Stimulated activated CD4-positive, alpha-beta T cell treated with anti-CD3 and anti-CD28 coated beads, Interleukin-12 subunit alpha, Interleukin-12 subunit beta, amount 100 ng/mL, for 24 hours (primary cell): ENCODE measurements around the gene RHBDD3.

ENCODE experiments used
- DNase-seq, 2 experiments: peaks; one replicate each; pipeline ENCODE4 v3.0.0-alpha.2; 2020; ENCODE audit warnings: low read depth in 2 of 2

The RHBDD3 gene

DNA sequence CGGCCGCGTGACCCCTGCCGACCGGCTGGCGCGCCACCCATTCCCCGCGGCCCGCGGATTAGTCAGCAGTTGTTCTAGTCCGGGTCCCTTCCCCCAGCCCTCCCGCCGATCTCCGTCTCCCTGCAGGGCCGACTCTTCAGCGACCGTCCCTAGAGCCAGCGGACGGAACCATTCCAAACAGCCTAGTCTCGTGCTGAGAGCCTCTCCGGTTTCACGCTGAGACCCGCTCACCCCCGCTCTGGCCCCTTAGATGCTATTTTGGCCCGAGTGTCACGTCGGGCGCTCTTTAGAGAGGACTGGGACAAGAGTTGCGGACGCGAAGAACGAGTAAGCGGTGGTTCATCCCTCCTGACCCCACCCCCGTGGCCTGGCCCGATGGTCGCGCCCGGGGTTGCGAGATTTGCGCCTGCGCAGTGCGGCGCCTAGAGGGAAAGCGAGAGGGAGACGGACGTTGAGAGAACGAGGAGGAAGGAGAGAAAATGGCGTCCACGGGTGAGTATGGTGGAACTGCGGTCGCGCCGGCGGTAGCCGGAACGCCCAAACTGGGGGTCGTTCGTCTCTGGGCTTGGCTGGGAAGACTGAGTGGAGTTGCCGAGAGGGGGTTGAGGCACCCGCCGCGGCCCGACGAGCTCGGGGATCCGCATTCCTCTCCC lies at the start of gene RHBDD3, which contains the start of gene EWSR1:
RHBDD3 (minus strand) TSS at position 124 of the 653 bp plus-strand sequence. CDS start 2,355 bp downstream, outside the sequence.
EWSR1 (plus strand) TSS at position 411 of the 653 bp plus-strand sequence; CDS start at position 480, 69 bp downstream.
- peak; percentile 91 to 92 for DNase-seq

DNA sequence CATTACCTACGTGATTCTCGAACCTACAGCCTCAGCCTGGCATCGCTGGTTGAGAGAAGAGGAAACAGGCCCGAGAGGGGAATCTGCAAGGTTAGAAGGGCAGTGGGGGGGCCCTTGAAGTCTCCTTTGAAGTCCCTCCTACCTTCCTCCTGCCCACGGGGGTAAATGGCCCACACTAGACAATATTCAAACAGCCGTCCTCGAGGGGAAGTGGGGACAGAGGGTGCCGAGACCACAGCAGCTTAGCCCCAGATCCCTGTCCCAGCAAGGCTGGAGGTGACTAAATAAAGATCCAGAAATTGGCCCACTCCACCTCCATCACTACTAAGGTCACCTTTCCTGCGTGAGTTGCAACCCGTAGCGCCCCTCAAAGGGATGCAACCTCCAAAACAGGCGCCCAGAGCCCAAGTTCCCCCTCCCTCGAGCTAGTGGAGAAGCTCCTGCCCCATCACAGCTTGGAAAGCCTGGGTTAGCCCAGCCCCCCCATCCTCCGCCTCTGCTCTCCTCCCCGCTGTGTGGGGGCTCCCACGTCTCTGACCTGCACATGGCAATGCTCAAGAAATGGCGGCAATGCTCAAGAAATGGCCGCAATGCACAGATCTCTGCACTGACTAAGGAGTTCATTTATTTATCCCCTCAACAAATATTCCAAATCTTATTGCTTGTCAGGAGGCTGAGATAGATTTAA lies 48.5 kb upstream of the RHBDD3 start:
- no peak for DNase-seq

DNA sequence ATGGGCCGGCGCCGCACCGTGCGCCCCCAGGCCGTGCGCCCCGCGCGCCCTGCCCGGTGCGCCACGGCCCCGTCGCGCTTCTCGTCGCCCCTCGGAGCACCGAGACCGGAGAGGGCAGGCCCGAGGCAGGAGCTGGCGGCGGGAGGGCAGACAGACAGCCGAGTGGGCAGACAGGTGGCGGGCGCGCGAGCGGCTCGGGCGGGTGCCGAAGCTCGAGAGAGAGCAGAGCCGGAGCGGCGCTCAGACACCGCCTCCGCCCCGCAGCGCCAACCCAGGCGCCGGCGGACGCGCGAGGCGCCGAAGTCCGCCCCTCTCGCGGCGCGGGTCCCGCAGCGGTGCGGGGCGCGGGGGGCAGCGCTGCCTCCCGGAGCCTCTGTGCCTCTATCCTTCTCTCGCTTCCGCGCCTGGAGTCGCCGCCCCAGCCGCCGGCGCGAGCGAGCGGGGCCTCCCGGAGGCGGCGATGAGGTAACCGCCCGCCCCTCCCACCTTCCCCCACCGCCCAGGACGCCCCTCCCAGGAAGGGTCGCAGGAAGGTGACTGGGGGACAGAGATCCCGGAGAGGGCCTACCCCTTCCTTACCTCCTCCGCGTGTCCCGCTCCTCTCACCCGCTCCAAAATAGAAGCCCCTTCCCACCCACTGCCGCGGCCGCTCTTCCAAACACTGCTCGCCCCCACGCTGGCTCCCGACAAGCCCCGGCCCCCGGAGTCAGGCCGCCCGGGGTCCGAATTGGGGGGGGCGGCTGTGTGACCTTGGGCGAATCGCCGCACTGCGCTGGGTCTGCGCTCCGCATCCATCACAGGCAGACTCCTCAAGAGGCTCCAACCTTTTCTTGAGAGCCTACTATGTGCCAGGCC lies 47.7 kb upstream of the RHBDD3 start, which contains the start of gene RASL10A:
RASL10A (minus strand) TSS at position 412 of the 855 bp plus-strand sequence. CDS start 451 bp downstream, outside the sequence.
- DNase-seq: no peak

- DNase-seq: no peak
These were observed 46.9 kb upstream of the RHBDD3 start for GRCh38 chr22:29314537-29315285.

DNA sequence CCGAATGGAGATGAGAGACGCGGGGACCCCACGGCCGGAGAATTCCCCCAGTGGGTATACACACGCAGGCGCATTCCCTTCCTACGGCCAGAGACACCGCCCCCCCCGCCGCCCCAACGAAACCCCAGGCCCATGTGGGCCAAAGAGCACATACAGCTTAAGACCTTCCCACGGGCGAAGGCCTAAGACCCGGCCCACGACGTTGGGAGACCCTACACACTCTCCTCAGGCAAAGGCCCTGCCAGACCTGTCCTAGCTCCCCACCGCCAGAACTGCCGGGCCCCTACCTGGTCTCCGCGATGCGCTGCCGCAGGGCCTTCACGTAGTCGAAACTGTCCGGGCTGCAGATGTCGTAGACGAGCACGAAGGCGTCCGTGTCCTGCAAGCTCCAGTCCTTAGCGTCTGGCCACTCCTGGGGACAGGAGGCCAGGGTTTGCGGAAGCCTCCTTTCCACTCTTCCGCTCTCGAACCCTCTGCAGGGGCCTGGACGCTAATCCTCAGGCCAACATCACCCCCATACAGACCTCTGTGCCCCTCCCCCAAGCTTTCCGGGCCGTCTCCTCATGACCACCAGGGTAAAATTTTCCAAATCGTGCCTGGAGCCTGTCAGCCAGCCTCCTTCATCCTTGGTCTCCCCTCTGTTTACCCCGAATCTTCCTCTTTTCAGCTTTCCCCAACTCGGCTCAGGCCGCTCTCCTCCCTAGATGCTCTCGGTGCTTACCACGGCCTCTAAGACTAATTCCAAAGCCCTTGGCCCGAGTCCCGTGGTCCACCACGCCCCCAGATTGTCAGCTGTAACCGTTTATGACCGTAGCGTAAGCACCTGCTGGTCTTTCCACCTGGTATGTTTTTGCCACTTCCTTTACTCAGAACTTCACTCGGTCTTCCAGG lies 46.0 kb upstream of the RHBDD3 start:
- DNase-seq: no peak

GRCh38 chr22:29313126-29313575 lies 45.4 kb upstream of the RHBDD3 start:
- DNase-seq: no peak

DNA sequence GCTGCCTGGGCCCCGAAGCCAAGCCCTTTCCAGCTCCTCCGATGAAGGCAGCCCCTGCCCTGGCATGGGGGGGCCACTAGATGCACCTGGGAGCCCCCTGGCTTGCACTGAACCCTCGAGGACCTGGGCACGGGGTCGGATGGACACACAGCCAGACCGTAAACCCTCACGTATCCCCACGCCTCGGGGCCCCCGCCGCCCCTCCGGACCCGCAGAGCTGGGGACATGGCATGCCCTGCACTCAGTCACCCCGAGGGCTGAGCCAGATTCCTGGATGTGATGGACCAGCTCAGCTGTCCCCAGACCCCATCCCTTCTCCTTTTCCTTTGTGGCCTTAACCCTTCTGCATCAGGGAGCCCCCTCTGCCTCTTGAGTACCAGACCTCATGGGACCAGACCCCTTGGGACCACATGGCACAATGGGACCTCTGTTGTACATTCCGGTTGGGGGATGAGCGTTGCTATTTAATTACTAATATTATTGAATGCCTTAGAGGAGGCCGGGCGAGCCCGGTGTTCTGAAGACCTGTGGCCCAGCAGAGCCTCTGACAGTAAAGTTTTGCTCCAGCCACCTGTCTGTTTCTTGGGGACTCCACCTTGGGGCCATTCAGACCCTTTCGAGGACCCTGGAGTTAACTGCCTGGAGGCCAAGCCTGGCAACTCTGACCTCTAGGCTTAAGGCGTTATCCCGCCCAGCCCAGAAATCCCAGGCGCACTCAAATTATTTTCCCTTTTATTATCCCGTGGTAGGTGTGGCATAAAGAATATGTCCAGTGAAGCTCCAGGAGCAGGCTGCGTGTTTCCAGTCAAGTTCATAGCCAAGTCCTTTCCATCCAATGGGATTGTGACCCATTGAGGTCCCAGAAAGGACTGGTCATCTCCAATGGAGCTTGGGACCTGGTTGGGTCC lies 44.7 kb upstream of the RHBDD3 start:
- no peak for DNase-seq

DNA sequence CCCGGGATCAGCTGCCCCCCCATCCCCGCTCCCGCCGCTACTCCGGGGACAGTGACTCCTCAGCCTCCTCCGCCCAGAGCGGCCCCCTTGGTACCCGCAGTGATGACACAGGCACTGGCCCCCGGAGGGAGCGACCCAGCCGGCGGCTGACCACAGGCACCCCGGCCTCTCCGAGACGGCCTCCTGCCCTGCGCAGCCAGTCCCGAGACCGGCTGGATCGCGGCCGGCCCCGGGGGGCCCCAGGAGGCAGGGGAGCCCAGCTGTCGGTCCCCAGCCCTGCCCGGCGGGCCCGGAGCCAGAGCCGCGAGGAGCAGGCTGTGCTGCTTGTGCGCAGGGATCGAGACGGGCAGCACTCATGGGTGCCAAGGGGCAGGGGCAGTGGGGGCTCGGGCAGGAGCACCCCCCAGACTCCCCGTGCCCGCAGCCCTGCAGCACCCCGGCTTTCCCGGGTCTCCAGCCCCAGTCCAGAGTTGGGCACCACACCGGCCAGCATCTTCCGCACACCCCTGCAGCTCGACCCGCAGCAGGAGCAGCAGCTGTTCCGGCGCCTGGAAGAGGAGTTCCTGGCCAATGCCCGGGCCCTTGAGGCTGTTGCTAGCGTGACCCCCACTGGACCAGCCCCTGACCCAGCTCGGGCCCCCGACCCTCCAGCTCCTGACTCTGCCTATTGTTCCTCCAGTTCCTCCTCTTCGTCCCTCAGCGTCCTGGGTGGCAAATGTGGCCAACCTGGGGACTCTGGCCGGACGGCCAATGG lies 43.9 kb upstream of the RHBDD3 start:
- DNase-seq: no peak

DNA sequence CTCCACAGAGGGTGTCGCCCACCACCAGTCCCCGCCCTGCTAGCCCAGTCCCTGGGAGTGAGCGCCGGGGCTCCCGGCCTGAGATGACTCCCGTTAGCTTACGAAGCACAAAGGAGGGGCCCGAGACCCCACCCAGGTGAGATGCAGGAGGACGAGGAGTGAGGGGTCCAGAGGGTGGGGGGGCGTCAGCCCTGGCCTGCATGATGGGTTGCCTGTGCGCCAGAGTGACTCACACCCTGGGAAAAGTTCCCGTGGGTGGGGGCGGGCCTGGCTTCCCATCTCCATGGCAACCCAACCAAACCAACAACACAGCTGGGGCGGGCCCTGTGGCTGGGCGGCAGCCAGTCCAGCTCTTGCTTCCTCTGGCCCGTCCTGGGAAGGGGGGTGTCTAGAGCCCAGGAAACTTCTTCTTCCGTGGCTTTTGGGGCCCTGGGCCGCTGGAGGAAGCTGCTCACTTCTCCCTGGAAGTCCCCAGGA lies 43.1 kb upstream of the RHBDD3 start:
- DNase-seq: peak; percentile 31 to 70

- DNase-seq: no peak
These were observed 42.5 kb upstream of the RHBDD3 start for GRCh38 chr22:29310065-29310862.

DNA sequence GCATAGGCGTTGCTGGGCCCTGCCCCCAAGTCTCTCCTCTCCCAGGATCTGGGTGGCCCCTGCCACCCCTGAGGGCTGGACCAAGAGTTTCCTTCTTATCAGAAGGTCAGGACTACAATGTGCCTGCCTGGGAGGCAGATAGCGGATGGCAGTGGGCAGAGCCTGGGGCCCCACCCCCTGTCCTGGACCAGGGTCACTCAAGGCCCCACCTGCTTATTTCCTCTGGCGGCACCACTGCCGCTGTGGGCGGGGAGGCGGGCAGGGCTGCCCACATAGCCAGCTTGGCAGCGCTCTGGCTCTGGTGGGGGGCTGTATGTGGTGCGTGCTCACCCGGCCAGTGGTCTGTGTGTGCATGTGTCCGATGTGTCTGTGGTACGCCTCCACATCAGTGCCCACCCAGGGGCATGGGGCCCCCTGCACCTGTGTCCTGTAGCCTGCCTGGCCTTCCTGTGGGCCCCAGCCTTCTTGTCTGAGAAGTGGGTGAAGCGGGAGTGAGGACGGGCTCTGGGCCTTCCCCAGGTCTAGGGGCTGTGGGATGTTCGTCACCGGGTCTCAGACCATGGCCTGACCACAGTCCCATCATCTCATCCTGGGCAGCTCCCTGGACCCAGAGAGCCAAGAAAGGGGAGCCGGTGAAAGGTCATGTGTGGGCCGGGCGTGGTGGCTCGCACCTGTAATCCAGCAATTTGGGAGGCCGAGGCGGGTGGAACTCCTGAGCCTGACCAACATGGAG lies 41.7 kb upstream of the RHBDD3 start:
- no peak for DNase-seq

DNA sequence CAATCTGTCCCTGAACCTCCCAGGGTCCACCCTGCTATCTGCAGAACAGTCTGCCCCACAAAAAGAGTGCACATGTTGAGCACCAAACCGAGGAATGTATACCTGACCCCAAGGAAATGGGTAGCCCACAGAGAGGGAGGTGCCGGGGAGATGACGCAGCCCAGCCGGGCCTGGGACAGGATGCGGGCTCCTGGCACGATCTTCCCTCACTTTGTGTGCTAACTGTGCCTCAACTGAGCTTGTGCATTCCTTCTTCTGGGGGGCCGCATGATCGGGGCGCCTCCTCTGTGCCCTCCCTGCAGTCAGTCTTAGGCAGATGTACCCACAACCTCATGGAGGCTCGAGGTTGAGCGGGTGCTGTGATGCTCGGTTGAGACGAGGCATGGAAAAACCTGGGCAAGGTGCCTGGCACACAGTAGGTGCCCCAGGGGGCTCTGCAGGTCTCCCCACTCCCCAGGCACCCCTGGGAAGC lies 41.0 kb upstream of the RHBDD3 start:
- DNase-seq: no peak

- no peak for DNase-seq
These were observed 40.5 kb upstream of the RHBDD3 start for GRCh38 chr22:29308148-29308790.

GRCh38 chr22:29307596-29308147 lies 39.9 kb upstream of the RHBDD3 start:
- DNase-seq: no peak

DNA sequence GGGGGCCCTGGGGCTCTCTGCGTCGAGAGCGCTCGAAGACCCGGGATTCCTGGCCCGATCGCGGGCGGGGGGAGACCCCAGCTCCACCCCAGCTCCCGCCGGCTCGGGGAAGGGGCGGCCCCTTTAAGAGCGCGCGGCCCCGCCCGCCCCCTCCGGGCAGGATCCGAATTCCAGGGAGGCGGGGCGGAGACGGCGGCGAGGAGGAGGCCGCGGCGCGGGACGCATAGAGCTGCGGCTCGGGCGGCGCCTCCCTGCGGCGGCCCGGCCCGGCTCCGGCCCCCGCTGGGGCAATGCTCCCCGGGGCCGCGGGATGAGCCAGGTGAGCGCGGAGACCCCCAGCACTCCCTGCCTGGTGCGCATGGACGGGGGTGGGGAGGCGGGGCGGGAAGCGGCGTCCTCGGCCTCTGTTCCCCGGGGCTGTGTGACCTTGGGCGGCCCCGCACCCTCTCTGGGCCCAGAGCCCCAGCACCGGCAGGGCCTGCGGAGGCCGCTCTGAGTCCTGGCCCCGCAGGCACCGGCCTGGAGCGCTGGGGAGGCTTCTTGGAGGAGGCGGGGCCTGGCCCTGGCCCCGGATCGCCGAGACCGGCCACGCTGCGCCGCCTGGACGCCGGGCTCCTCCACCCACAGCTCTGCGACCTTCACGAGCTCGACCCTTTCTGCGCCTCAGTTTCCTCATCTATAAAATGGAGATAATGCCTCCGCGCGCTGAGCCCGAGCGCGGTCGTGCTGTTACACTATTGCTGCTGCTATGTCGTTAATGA lies 39.2 kb upstream of the RHBDD3 start:
- no peak for DNase-seq
